Ishikawa (cell line): ENCODE data around the gene PHF2.

Experiments
- CEBPB ChIP-seq: IDR thresholded peaks from 2 replicates; pipeline ENCODE4 v1.6.1; 2012
- CREB1 ChIP-seq: IDR thresholded peaks from 2 replicates; pipeline ENCODE4 v1.6.1; 2012; ENCODE audit warnings: low read depth
- EGR1 ChIP-seq: IDR thresholded peaks from 2 replicates; pipeline ENCODE4 v1.6.1; 2012
- EP300 ChIP-seq: IDR thresholded peaks from 2 replicates; pipeline ENCODE4 v1.6.1; 2012; ENCODE audit warnings: borderline replicate concordance
- FOXM1 ChIP-seq: IDR thresholded peaks from 2 replicates; pipeline ENCODE4 v1.6.1; 2012; ENCODE audit warnings: low read depth, borderline replicate concordance
- NFIC ChIP-seq: IDR thresholded peaks from 2 replicates; pipeline ENCODE4 v1.6.1; 2012
- RAD21 ChIP-seq: IDR thresholded peaks from 2 replicates; pipeline ENCODE4 v1.6.1; 2012; ENCODE audit warnings: low read depth
- TAF1 ChIP-seq: IDR thresholded peaks from 2 replicates; pipeline ENCODE4 v1.6.1; 2012; ENCODE audit warnings: low read depth, mild to moderate bottlenecking
- TCF12 ChIP-seq: IDR thresholded peaks from 2 replicates; pipeline ENCODE4 v1.6.1; 2012; ENCODE audit warnings: low read depth
- TEAD4 ChIP-seq: IDR thresholded peaks from 2 replicates; pipeline ENCODE4 v1.6.1; 2012
- YY1 ChIP-seq: IDR thresholded peaks from 2 replicates; pipeline ENCODE4 v1.6.1; 2012; ENCODE audit warnings: low read depth
- ZBTB7A ChIP-seq: IDR thresholded peaks from 2 replicates; pipeline ENCODE4 v1.6.1; 2012; ENCODE audit warnings: low read depth
- TF ChIP-seq, protein P1 (sequence below): IDR thresholded peaks from 2 replicates; pipeline ENCODE4 v1.6.1; 2012
- TF ChIP-seq, protein P2 (sequence below): IDR thresholded peaks from 2 replicates; pipeline ENCODE4 v1.6.1; 2012
- TF ChIP-seq, protein P3 (sequence below): IDR thresholded peaks from 2 replicates; pipeline ENCODE4 v1.6.1; 2012; ENCODE audit warnings: low read depth, mild to moderate bottlenecking

The PHF2 gene

DNA sequence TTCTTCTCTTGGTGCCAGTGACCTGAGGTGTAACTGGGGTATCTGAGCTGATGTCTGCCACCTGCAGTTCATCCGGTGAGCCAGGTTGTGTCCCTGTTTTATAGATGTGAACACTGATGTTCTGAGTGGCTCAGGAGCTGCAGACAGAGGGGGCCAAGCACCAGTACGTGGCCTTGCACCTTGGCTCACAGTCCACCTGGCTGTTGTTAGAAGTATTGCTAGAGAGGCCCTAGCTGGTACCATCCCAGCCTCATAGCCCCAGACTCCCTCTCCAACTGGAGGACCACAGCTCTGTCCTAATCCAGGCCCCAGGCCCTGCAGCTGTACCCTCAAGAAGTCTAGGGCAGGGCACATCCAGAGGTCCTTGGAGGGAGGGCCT is 16.2 kb downstream of the PHF2 start:
- TF ChIP-seq, protein P1, sequence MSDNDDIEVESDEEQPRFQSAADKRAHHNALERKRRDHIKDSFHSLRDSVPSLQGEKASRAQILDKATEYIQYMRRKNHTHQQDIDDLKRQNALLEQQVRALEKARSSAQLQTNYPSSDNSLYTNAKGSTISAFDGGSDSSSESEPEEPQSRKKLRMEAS = no peak
- TF ChIP-seq EGR1 = no peak
- no peak for TF ChIP-seq RAD21
- no peak for TF ChIP-seq TEAD4
- TF ChIP-seq FOXM1 = no peak
- TF ChIP-seq YY1 = no peak
- no peak for TF ChIP-seq CEBPB
- TF ChIP-seq, protein P2, sequence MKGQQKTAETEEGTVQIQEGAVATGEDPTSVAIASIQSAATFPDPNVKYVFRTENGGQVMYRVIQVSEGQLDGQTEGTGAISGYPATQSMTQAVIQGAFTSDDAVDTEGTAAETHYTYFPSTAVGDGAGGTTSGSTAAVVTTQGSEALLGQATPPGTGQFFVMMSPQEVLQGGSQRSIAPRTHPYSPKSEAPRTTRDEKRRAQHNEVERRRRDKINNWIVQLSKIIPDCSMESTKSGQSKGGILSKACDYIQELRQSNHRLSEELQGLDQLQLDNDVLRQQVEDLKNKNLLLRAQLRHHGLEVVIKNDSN = no peak
- no peak for TF ChIP-seq ZBTB7A
- no peak for TF ChIP-seq EP300

DNA sequence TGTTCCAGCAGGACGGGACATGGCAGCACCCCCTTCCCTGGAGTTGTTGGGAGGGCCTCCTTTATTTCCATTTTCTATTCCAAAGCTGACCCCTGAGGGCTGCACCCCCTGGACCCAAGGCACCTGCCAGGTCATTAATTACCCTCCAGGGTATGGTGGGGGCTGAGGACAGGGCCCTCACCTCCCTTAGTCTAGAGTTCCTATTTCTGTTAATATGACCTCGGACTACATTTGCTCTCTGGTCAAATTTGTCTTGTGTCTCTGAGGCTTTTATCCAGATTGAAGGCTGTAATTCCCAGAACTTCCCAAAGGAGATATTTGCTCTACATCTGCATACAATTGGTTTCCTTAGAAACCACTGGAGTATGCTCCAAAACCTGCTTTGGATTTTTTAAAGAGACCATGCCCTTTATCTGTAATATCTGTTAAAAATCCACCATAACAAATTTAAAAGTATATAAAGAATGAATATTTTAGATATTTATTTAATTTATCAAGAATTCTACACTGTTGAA is 16.8 kb downstream of the PHF2 start:
- no peak for TF ChIP-seq EGR1
- no peak for TF ChIP-seq TEAD4
- no peak for TF ChIP-seq EP300
- TF ChIP-seq TCF12 = no peak
- no peak for TF ChIP-seq FOXM1
- no peak for TF ChIP-seq RAD21
- no peak for TF ChIP-seq YY1
- TF ChIP-seq, protein P2 = no peak
- TF ChIP-seq CEBPB = no peak
- no peak for TF ChIP-seq ZBTB7A
- no peak for TF ChIP-seq NFIC
- no peak for TF ChIP-seq TAF1
- TF ChIP-seq, protein P1 = no peak
- TF ChIP-seq, protein P3, sequence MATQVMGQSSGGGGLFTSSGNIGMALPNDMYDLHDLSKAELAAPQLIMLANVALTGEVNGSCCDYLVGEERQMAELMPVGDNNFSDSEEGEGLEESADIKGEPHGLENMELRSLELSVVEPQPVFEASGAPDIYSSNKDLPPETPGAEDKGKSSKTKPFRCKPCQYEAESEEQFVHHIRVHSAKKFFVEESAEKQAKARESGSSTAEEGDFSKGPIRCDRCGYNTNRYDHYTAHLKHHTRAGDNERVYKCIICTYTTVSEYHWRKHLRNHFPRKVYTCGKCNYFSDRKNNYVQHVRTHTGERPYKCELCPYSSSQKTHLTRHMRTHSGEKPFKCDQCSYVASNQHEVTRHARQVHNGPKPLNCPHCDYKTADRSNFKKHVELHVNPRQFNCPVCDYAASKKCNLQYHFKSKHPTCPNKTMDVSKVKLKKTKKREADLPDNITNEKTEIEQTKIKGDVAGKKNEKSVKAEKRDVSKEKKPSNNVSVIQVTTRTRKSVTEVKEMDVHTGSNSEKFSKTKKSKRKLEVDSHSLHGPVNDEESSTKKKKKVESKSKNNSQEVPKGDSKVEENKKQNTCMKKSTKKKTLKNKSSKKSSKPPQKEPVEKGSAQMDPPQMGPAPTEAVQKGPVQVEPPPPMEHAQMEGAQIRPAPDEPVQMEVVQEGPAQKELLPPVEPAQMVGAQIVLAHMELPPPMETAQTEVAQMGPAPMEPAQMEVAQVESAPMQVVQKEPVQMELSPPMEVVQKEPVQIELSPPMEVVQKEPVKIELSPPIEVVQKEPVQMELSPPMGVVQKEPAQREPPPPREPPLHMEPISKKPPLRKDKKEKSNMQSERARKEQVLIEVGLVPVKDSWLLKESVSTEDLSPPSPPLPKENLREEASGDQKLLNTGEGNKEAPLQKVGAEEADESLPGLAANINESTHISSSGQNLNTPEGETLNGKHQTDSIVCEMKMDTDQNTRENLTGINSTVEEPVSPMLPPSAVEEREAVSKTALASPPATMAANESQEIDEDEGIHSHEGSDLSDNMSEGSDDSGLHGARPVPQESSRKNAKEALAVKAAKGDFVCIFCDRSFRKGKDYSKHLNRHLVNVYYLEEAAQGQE = no peak
- TF ChIP-seq CREB1 = no peak

DNA sequence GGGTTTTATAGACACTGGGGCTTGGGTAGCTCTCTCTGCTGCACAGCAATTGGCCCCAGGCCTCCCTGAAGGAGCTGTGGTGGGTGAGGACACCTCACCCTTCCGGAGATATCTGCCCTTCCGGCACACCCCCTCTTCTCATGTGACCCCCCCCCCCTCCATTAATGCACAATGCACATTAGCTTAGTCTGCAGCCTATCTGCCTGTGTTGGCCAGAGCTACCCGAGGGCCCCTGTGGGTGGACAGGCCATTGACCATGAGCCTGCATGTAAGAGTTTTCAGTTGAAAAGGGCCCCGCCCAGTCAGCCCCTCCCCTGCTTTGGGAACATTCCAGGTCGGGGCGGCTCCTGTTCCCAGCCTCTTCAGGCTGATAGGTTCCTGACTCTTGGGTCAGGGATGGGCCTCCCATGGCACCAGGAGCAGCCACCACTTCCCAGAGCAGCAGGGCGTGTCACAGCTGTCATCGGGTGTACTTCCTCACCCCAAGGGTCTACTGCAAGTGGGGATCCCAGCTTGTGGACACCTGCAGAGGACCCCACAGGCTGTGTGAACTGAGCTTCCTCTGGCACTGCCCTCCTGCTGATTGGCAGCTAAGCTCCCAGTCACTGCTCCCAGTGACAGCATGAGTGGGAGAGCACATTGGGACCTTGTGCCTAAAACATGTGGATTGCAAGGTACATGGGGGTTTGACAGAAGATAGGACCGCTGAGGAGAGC is 17.8 kb downstream of the PHF2 start:
- TF ChIP-seq ZBTB7A (peak; percentile 43; the same call in 1 of the 2 replicates), TEAD4 (0 out of 2 replicates have a peak, but pooled peaks have one; percentile 10), TAF1 (no peak), CEBPB (no peak)
- TF ChIP-seq, protein P1 = peak; percentile 44

DNA sequence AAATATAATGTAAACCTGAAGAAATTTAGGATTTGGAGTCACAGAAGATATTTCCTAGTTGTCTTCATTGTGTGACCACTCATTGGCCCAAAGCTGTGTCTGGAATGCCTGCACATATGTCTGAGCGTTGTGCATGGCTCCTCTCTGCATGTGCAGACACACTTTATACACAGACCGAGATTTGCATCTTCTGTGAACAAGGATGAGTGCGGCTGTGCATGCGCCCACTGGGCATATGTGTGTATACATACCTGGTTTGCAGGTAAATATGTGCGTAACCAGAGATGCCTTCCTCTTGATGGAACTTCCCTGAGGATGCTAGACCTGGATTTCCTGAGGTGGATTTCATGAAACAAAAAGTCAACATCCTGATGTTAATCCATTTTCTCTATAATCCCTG is 19.1 kb downstream of the PHF2 start:
- no peak for TF ChIP-seq NFIC
- TF ChIP-seq, protein P2 = no peak
- no peak for TF ChIP-seq EGR1
- TF ChIP-seq CREB1 = no peak
- TF ChIP-seq RAD21 = no peak
- TF ChIP-seq, protein P3 = no peak
- no peak for TF ChIP-seq YY1
- no peak for TF ChIP-seq TCF12
- no peak for TF ChIP-seq FOXM1
- TF ChIP-seq TAF1 = no peak
- TF ChIP-seq ZBTB7A = no peak
- no peak for TF ChIP-seq EP300
- TF ChIP-seq CEBPB = no peak
- TF ChIP-seq, protein P1 = no peak
- no peak for TF ChIP-seq TEAD4

DNA sequence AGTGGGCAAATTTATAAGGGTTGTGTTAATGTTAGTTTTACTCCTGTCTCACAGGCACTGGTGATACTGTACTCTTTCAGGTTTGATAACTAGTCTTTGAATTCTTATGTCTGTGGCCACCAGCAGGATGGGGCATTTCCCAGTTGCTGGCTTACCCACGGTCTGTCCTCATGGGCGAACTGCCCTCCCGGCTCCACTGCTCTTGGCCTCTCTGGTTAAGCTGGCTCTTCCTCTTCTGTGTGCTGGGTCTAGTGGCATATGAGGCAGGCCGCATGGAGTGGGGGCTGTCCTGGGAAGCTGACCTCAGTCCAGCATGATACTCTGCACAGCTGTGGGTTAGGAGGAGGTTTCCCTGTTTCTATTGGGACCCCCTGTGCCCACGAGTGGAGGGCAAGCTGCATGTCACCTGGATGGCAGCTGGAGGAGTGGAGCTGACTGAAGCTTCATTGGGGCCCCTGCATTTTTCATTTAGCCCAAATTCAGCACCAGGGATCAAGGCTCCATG is 19.5 kb downstream of the PHF2 start:
- TF ChIP-seq YY1 (no peak), ZBTB7A (no peak)
- TF ChIP-seq, protein P3 = no peak
